H9 (cell line): Measurements from ENCODE around the gene CARM1. TPM values are rescaled to one million over a fixed set of nuclear protein-coding genes. Genes with fewer than 3 reads are reported as not detected.

Source experiments
- DNase-seq: peaks from one replicate; pipeline ENCODE4 v3.0.0-alpha.2; 2017
- H2AFZ ChIP-seq: one replicate; pipeline ENCODE4 v1.6.1; 2013; ENCODE audit warnings: mild to moderate bottlenecking, low read length, control low read depth, moderate library complexity
- H2AK5ac ChIP-seq: 2 replicates; pipeline ENCODE4 v1.6.1; 2013; ENCODE audit warnings: low read length, control low read depth, mixed read lengths; ENCODE audit not compliant: insufficient read length
- H2BK120ac ChIP-seq: one replicate; pipeline ENCODE4 v1.6.1; 2013; ENCODE audit warnings: low read depth, mild to moderate bottlenecking, low read length, control low read depth, inconsistent platforms; ENCODE audit not compliant: poor library complexity, severe bottlenecking
- H2BK12ac ChIP-seq: 2 replicates; pipeline ENCODE4 v1.6.1; 2013; ENCODE audit warnings: low read length, control low read depth, mixed read lengths, low read depth; ENCODE audit not compliant: insufficient read length
- H2BK15ac ChIP-seq: 2 replicates; pipeline ENCODE4 v1.6.1; 2013; ENCODE audit warnings: low read depth, low read length, control low read depth
- H2BK20ac ChIP-seq: one replicate; pipeline ENCODE4 v1.6.1; 2013; ENCODE audit warnings: low read depth, mild to moderate bottlenecking, low read length, control low read depth, inconsistent platforms; ENCODE audit not compliant: poor library complexity, severe bottlenecking
- H2BK5ac ChIP-seq: 2 replicates; pipeline ENCODE4 v1.6.1; 2013; ENCODE audit warnings: low read length, control low read depth, mixed read lengths; ENCODE audit not compliant: insufficient read length
- H3K14ac ChIP-seq: 2 replicates; pipeline ENCODE4 v1.6.1; 2013; ENCODE audit warnings: low read length, control low read depth; ENCODE audit not compliant: insufficient read depth
- H3K18ac ChIP-seq: 2 replicates; pipeline ENCODE4 v1.6.1; 2013; ENCODE audit warnings: low read depth, mild to moderate bottlenecking, mixed read lengths, low read length, control low read depth; ENCODE audit not compliant: insufficient read length
- H3K23ac ChIP-seq: 2 replicates; pipeline ENCODE4 v1.6.1; 2013; ENCODE audit warnings: low read length, control low read depth, mixed read lengths, low read depth; ENCODE audit not compliant: insufficient read length
- H3K23me2 ChIP-seq: 2 replicates; pipeline ENCODE4 v1.6.1; 2013; ENCODE audit warnings: low read depth, mild to moderate bottlenecking, mixed read lengths, low read length, control low read depth; ENCODE audit not compliant: insufficient read length, poor library complexity, severe bottlenecking
- H3K27ac ChIP-seq: 2 replicates; pipeline ENCODE4 v1.5.1; 2013; ENCODE audit warnings: low read length, control low read depth, mixed read lengths, low read depth; ENCODE audit not compliant: insufficient read length
- H3K27me3 ChIP-seq: 2 replicates; pipeline ENCODE4 v1.6.1; 2013; ENCODE audit warnings: low read length, control low read depth, inconsistent platforms; ENCODE audit not compliant: insufficient read depth
- H3K4ac ChIP-seq: 2 replicates; pipeline ENCODE4 v1.6.1; 2013; ENCODE audit warnings: low read depth, mild to moderate bottlenecking, control low read depth, inconsistent platforms, low read length, moderate library complexity
- H3K4me1 ChIP-seq: 2 replicates; pipeline ENCODE4 v1.6.1; 2013; ENCODE audit warnings: low read length, control low read depth, inconsistent platforms; ENCODE audit not compliant: insufficient read depth
- H3K4me2 ChIP-seq: 2 replicates; pipeline ENCODE4 v1.6.1; 2013; ENCODE audit warnings: low read length, control low read depth, mixed read lengths; ENCODE audit not compliant: insufficient read length, insufficient read depth
- H3K56ac ChIP-seq: 2 replicates; pipeline ENCODE4 v1.6.1; 2013; ENCODE audit warnings: low read depth, mild to moderate bottlenecking, mixed read lengths, low read length, control low read depth; ENCODE audit not compliant: insufficient read length
- H3K79me1 ChIP-seq: 2 replicates; pipeline ENCODE4 v1.6.1; 2013; ENCODE audit warnings: low read depth, mild to moderate bottlenecking, moderate library complexity, low read length, control low read depth, inconsistent platforms; ENCODE audit not compliant: insufficient read depth, poor library complexity, severe bottlenecking
- H3K79me2 ChIP-seq: 2 replicates; pipeline ENCODE4 v1.6.1; 2013; ENCODE audit warnings: low read length, control low read depth, inconsistent platforms; ENCODE audit not compliant: insufficient read depth
- H3K9ac ChIP-seq: 2 replicates; pipeline ENCODE4 v1.6.1; 2013; ENCODE audit warnings: low read length, control low read depth, mixed read lengths; ENCODE audit not compliant: insufficient read length; ENCODE audit errors: extremely low read depth
- H3K9me3 ChIP-seq: one replicate; pipeline ENCODE4 v1.6.1; 2013; ENCODE audit warnings: low read depth, low read length, inconsistent platforms; ENCODE audit not compliant: control insufficient read depth
- H3T11ph ChIP-seq: one replicate; pipeline ENCODE4 v1.6.1; 2013; ENCODE audit warnings: mild to moderate bottlenecking, low read length, control low read depth, inconsistent platforms
- H4K20me1 ChIP-seq: one replicate; pipeline ENCODE4 v1.6.1; 2013; ENCODE audit not compliant: control insufficient read depth, insufficient read length, insufficient read depth
- H4K5ac ChIP-seq: 2 replicates; pipeline ENCODE4 v1.6.1; 2013; ENCODE audit warnings: low read depth, mild to moderate bottlenecking, mixed read lengths, low read length, control low read depth; ENCODE audit not compliant: insufficient read length
- H4K8ac ChIP-seq: replicated peaks from 2 replicates; pipeline ENCODE4 v1.6.1; 2013; ENCODE audit warnings: low read length, control low read depth, mixed read lengths, low read depth; ENCODE audit not compliant: insufficient read length
- H4K91ac ChIP-seq: 2 replicates; pipeline ENCODE4 v1.6.1; 2013; ENCODE audit warnings: low read depth, mild to moderate bottlenecking, moderate library complexity, mixed read lengths, low read length, control low read depth; ENCODE audit not compliant: insufficient read length
- H3K27ac Mint-ChIP-seq, 3 experiments: 2 replicates in 2 of 3; 3 replicates in 1 of 3; pipeline ENCODE4 v1.8.0; 2020 to 2021; ENCODE audit warnings: mixed read lengths in 3 of 3, mild to moderate bottlenecking in 1 of 3, moderate library complexity in 1 of 3
- H3K27me3 Mint-ChIP-seq: 2 replicates; pipeline ENCODE4 v1.8.0; 2021; ENCODE audit warnings: low read depth, mild to moderate bottlenecking, moderate library complexity, mixed read lengths
- H3K36me3 Mint-ChIP-seq, 3 experiments: 2 replicates in 2 of 3; 3 replicates in 1 of 3; pipeline ENCODE4 v1.8.0; 2020 to 2021; ENCODE audit warnings: low read depth in 3 of 3, mixed read lengths in 3 of 3; ENCODE audit not compliant: insufficient read depth in 1 of 3
- H3K4me1 Mint-ChIP-seq, 2 experiments: 2 replicates each; pipeline ENCODE4 v1.8.0; 2020; ENCODE audit warnings: mixed read lengths in 2 of 2
- H3K4me3 Mint-ChIP-seq, 2 experiments: 2 replicates in 1 of 2; 3 replicates in 1 of 2; pipeline ENCODE4 v1.8.0; 2020 to 2021; ENCODE audit warnings: mild to moderate bottlenecking in 2 of 2, mixed read lengths in 2 of 2, moderate library complexity in 1 of 2
- H3K9me3 Mint-ChIP-seq, 2 experiments: 2 replicates in 1 of 2; 3 replicates in 1 of 2; pipeline ENCODE4 v1.8.0; 2020; ENCODE audit warnings: mild to moderate bottlenecking in 2 of 2, mixed read lengths in 2 of 2, moderate library complexity in 1 of 2
- CTCF ChIP-seq: fragments of 200-600 bp; sonication (generic); conservative IDR thresholded peaks from 3 replicates; pipeline ENCODE4 v1.8.0; 2021; ENCODE audit warnings: antibody characterized with exemption, mild to moderate bottlenecking
- WGBS: extraction: QIAGEN DNeasy Blood & Tissue Kit; methylation state at CpG from one replicate; pipeline ENCODE4 v1.1.7; 2013; ENCODE audit warnings: missing lambda C conversion rate, low lambda C conversion rate, mixed read lengths; ENCODE audit not compliant: insufficient read length; ENCODE audit errors: extremely low coverage; 5-methylcytosine and 5-hydroxymethylcytosine counted together
- total RNA-seq: library from RNA; stranded (reverse); gene quantifications from 2 replicates; pipeline ENCODE4 v1.2.1, GENCODE V29; 2021

The CARM1 gene
- total RNA-seq, 1 experiment from 2014 or later: 111 TPM

GRCh38 chr19:10945264-10945663 lies 73.9 kb downstream of the CARM1 start:
- Histone ChIP-seq H3K79me2 (no peaks in the 10 kb centered on the region), H3K4ac (no peak overlapping the region), H3K9me3 (no peaks in the 10 kb centered on the region), H4K20me1 (no peaks in the 10 kb centered on the region), H3K18ac (no peak overlapping the region), H3K23me2 (no peaks in the 10 kb centered on the region), H3T11ph (no peak overlapping the region), H3K4me1 (no peaks in the 10 kb centered on the region), H3K9ac (no peak overlapping the region), H2AFZ (no peak overlapping the region), H3K56ac (no peak overlapping the region), H4K5ac (no peak overlapping the region), H2BK15ac (no peak overlapping the region), H2BK12ac (no peak overlapping the region), H2BK120ac (no peak overlapping the region), H3K23ac (no peak overlapping the region), H4K91ac (no peak overlapping the region), H2BK20ac (no peak overlapping the region), H3K14ac (no peak overlapping the region), H3K27me3 (no peaks in the 10 kb centered on the region), H3K27ac (no peak overlapping the region), H3K79me1 (no peaks in the 10 kb centered on the region), H2BK5ac (no peak overlapping the region), H2AK5ac (no peak overlapping the region), H4K8ac (no peak overlapping the region), H3K4me2 (no peak overlapping the region)
- WGBS: no CpG with 5 or more reads among the region's 4 CpGs
- H3K27me3 Mint-ChIP-seq: no peaks in the 10 kb centered on the region
- DNase-seq: no peak
- no peaks in the 10 kb centered on the region for H3K9me3 Mint-ChIP-seq
- no peaks in the 10 kb centered on the region for H3K36me3 Mint-ChIP-seq
- H3K27ac Mint-ChIP-seq: no peak overlapping the region
- peaks cover 6% of the 10 kb centered on the region in 2 experiments; a peak in 1 of 4 replicates for H3K4me1 Mint-ChIP-seq
- no peak for TF ChIP-seq CTCF
- H3K4me3 Mint-ChIP-seq: no peak overlapping the region
